CD4-positive, CD25-positive, alpha-beta regulatory T cell (primary cell): ENCODE data around the gene TIAM1. TPM values are rescaled to one million over a fixed set of nuclear protein-coding genes. Genes with fewer than 3 reads are reported as not detected.

Experiments
- ATAC-seq, 2 donors: fragments of 150-1000 bp; cut with Tn5 transposase; one replicate each; pipeline ENCODE4 v1.10.0; 2021; ENCODE audit warnings: low read depth in 2 of 2, moderate number of reproducible peaks in 2 of 2, moderate library complexity in 1 of 2
- DNase-seq, 3 donors: peaks; one replicate each; pipeline versions ENCODE4 v3.0.0 to v3.0.0-alpha.2; 2012 to 2022; ENCODE audit warnings: mixed read lengths in 1 of 3
- H3K27ac ChIP-seq: one replicate; pipeline ENCODE4 v1.7.0; 2013; ENCODE audit warnings: mild to moderate bottlenecking, low read length; ENCODE audit not compliant: insufficient read depth, poor library complexity, severe bottlenecking
- H3K27me3 ChIP-seq: one replicate; pipeline ENCODE4 v1.7.0; 2013; ENCODE audit warnings: low read length; ENCODE audit not compliant: control insufficient read depth, insufficient read depth
- H3K36me3 ChIP-seq: one replicate; pipeline ENCODE4 v1.7.0; 2013; ENCODE audit warnings: mild to moderate bottlenecking, low read length, moderate library complexity; ENCODE audit not compliant: control insufficient read depth, insufficient read depth
- H3K4me1 ChIP-seq: 2 replicates; pipeline ENCODE4 v1.7.0; 2013; ENCODE audit warnings: mild to moderate bottlenecking, low read length; ENCODE audit not compliant: insufficient read depth, control insufficient read depth, poor library complexity, severe bottlenecking
- H3K4me3 ChIP-seq: one replicate; pipeline ENCODE4 v1.7.0; 2013; ENCODE audit warnings: low read depth, mild to moderate bottlenecking, low read length, moderate library complexity
- H3K9me3 ChIP-seq, 2 experiments: 1 replicate in 1 of 2; 2 replicates in 1 of 2; pipeline ENCODE4 v1.7.0; 2013; ENCODE audit warnings: low read length in 2 of 2, mild to moderate bottlenecking in 1 of 2, moderate library complexity in 1 of 2; ENCODE audit not compliant: control insufficient read depth in 2 of 2
- H3K27ac Mint-ChIP-seq, 3 donors: one replicate each; pipeline ENCODE4 v1.8.0; 2020 to 2022; ENCODE audit warnings: mild to moderate bottlenecking in 3 of 3, mixed read lengths in 3 of 3, moderate library complexity in 2 of 3
- H3K27me3 Mint-ChIP-seq: one replicate; pipeline ENCODE4 v1.8.0; 2022; ENCODE audit warnings: mild to moderate bottlenecking, mixed read lengths
- H3K36me3 Mint-ChIP-seq: one replicate; pipeline ENCODE4 v1.8.0; 2020; ENCODE audit warnings: mixed read lengths
- H3K4me1 Mint-ChIP-seq, 4 donors: one replicate each; pipeline ENCODE4 v1.8.0; 2020 to 2022; ENCODE audit warnings: mixed read lengths in 4 of 4, mild to moderate bottlenecking in 1 of 4
- H3K4me3 Mint-ChIP-seq, 4 donors: one replicate each; pipeline ENCODE4 v1.8.0; 2020 to 2022; ENCODE audit warnings: mild to moderate bottlenecking in 4 of 4, mixed read lengths in 4 of 4, moderate library complexity in 3 of 4
- H3K9me3 Mint-ChIP-seq, 7 donors: one replicate each; pipeline ENCODE4 v1.8.0; 2020 to 2022; ENCODE audit warnings: mixed read lengths in 7 of 7, mild to moderate bottlenecking in 3 of 7, moderate library complexity in 2 of 7
- polyA plus RNA-seq, 4 donors: library from polyadenylated mRNA; unstranded; fragments of 300-500 nt; fragmentation: Illumina TruSeq; gene quantifications; one replicate each; pipeline ENCODE4 v1.2.3, GENCODE V29; 2021
- total RNA-seq: library from RNA; stranded (reverse); gene quantifications from one replicate; pipeline ENCODE4 v1.2.3, GENCODE V29; 2022

The TIAM1 gene
- total and polyA plus RNA-seq, 5 donors from 2014 or later: 31.1 to 142 (median 35.2) TPM

GRCh38 chr21:31284797-31285397 is 59.2 kb downstream of the TIAM1 start:
- DNase-seq (no peak), ATAC-seq (no peak)
- H3K9me3 ChIP-seq: peaks cover 6 to 7% of the 10 kb centered on the region in 2 experiments
- no peak overlapping the region for H3K4me3 ChIP-seq
- H3K4me1 ChIP-seq: peaks cover 7% of the 10 kb centered on the region
- Mint-ChIP-seq H3K36me3 (peaks cover 8% of the 10 kb centered on the region), H3K27ac (peak overlapping the region in 1 of 3 donors; percentile 23), H3K4me1 (peaks cover 0 to 33% (median 13%) of the 10 kb centered on the region in 4 donors), H3K27me3 (no peaks in the 10 kb centered on the region), H3K4me3 (no peak overlapping the region), H3K9me3 (peaks cover 0 to 13% (median 0%) of the 10 kb centered on the region in 7 donors)
- H3K27ac ChIP-seq: no peak overlapping the region
- H3K27me3 ChIP-seq: no peaks in the 10 kb centered on the region
- H3K36me3 ChIP-seq: no peaks in the 10 kb centered on the region

- Histone ChIP-seq H3K27me3 (no peaks in the 10 kb centered on the region), H3K4me3 (no peak overlapping the region), H3K27ac (no peak overlapping the region), H3K4me1 (peaks cover 7% of the 10 kb centered on the region), H3K36me3 (no peaks in the 10 kb centered on the region), H3K9me3 (peaks cover 0 to 2% of the 10 kb centered on the region in 2 experiments)
- peak overlapping the region; percentile 55 to 94 (median 70) for H3K27ac Mint-ChIP-seq
- peak; percentile 91 to 94 for ATAC-seq
- H3K36me3 Mint-ChIP-seq: peaks cover 5% of the 10 kb centered on the region
- peaks cover 0 to 7% (median 0%) of the 10 kb centered on the region in 7 donors for H3K9me3 Mint-ChIP-seq
- peaks cover 4% of the 10 kb centered on the region for H3K27me3 Mint-ChIP-seq
- peak in 2 of 3 donors; percentile 56 to 76 for DNase-seq
- peaks cover 0 to 33% (median 13%) of the 10 kb centered on the region in 4 donors for H3K4me1 Mint-ChIP-seq
- peak overlapping the region in 3 of 4 donors; percentile 23 to 78 (median 49) for H3K4me3 Mint-ChIP-seq
Observed at GRCh38 chr21:31283025-31283424, 61.0 kb downstream of the TIAM1 start.

- Mint-ChIP-seq H3K36me3 (peaks cover 5% of the 10 kb centered on the region), H3K9me3 (peaks cover 0 to under 1% (median 0%) of the 10 kb centered on the region in 7 donors), H3K27ac (peak overlapping the region; percentile 55 to 94 (median 70))
Observed at GRCh38 chr21:31282095-31282709, 61.9 kb downstream of the TIAM1 start.

GRCh38 chr21:31281561-31281960 is 62.5 kb downstream of the TIAM1 start:
- Histone ChIP-seq H3K4me1 (peaks cover 7% of the 10 kb centered on the region), H3K36me3 (no peaks in the 10 kb centered on the region), H3K9me3 (no peaks in the 10 kb centered on the region), H3K27me3 (no peaks in the 10 kb centered on the region), H3K4me3 (no peak overlapping the region), H3K27ac (no peak overlapping the region)
- DNase-seq (no peak), ATAC-seq (no peak)
- H3K27me3 Mint-ChIP-seq: peaks cover 4% of the 10 kb centered on the region
- peaks cover 5% of the 10 kb centered on the region for H3K36me3 Mint-ChIP-seq
- peaks cover 0 to 33% (median 13%) of the 10 kb centered on the region in 4 donors for H3K4me1 Mint-ChIP-seq
- H3K9me3 Mint-ChIP-seq: no peaks in the 10 kb centered on the region
- peak overlapping the region in 2 of 3 donors; percentile 4 to 33 for H3K27ac Mint-ChIP-seq
- H3K4me3 Mint-ChIP-seq: no peak overlapping the region

More at GRCh38 chr21:31282095-31282709, 61.9 kb downstream of the TIAM1 start:
- Mint-ChIP-seq H3K4me3 (peak overlapping the region in 1 of 4 donors; percentile 78), H3K27me3 (peaks cover 4% of the 10 kb centered on the region), H3K4me1 (peaks cover 0 to 33% (median 13%) of the 10 kb centered on the region in 4 donors)
- Histone ChIP-seq H3K9me3 (no peaks in the 10 kb centered on the region), H3K27ac (no peak overlapping the region), H3K27me3 (no peaks in the 10 kb centered on the region), H3K36me3 (no peaks in the 10 kb centered on the region), H3K4me1 (peaks cover 7% of the 10 kb centered on the region), H3K4me3 (no peak overlapping the region)
- DNase-seq (no peak), ATAC-seq (no peak)

GRCh38 chr21:31279986-31280385 is 64.1 kb downstream of the TIAM1 start:
- ATAC-seq (no peak), DNase-seq (no peak)
- Mint-ChIP-seq H3K27ac (no peak overlapping the region), H3K36me3 (peaks cover 5% of the 10 kb centered on the region), H3K4me3 (no peak overlapping the region), H3K27me3 (peaks cover 4% of the 10 kb centered on the region), H3K4me1 (peaks cover 0 to 31% (median 13%) of the 10 kb centered on the region in 4 donors), H3K9me3 (no peaks in the 10 kb centered on the region)
- H3K4me1 ChIP-seq: peaks cover 7% of the 10 kb centered on the region
- H3K36me3 ChIP-seq: no peaks in the 10 kb centered on the region
- no peak overlapping the region for H3K4me3 ChIP-seq
- H3K9me3 ChIP-seq: no peaks in the 10 kb centered on the region
- H3K27me3 ChIP-seq: no peaks in the 10 kb centered on the region
- H3K27ac ChIP-seq: no peak overlapping the region

- H3K27ac Mint-ChIP-seq: no peak overlapping the region
- ATAC-seq (no peak), DNase-seq (no peak)
- H3K4me3 ChIP-seq: no peak overlapping the region
- H3K27me3 ChIP-seq: no peaks in the 10 kb centered on the region
- H3K36me3 Mint-ChIP-seq: peaks cover 5% of the 10 kb centered on the region
- peaks cover 4% of the 10 kb centered on the region for H3K27me3 Mint-ChIP-seq
- H3K4me1 ChIP-seq: peaks cover 7% of the 10 kb centered on the region
- no peaks in the 10 kb centered on the region for H3K9me3 Mint-ChIP-seq
- no peaks in the 10 kb centered on the region for H3K36me3 ChIP-seq
- H3K4me3 Mint-ChIP-seq: no peak overlapping the region
- no peaks in the 10 kb centered on the region for H3K9me3 ChIP-seq
- H3K27ac ChIP-seq: no peak overlapping the region
- peaks cover 0 to 27% (median 12%) of the 10 kb centered on the region in 4 donors for H3K4me1 Mint-ChIP-seq
Observed at GRCh38 chr21:31279214-31279613, 64.8 kb downstream of the TIAM1 start.

GRCh38 chr21:31278511-31279130 is 65.4 kb downstream of the TIAM1 start:
- H3K27ac Mint-ChIP-seq: no peak overlapping the region
- peaks cover 0 to 5% (median 0%) of the 10 kb centered on the region in 7 donors for H3K9me3 Mint-ChIP-seq
- DNase-seq (no peak), ATAC-seq (no peak)
- Histone ChIP-seq H3K27me3 (no peaks in the 10 kb centered on the region), H3K9me3 (no peaks in the 10 kb centered on the region), H3K36me3 (no peaks in the 10 kb centered on the region), H3K4me3 (no peak overlapping the region), H3K4me1 (peaks cover 7% of the 10 kb centered on the region), H3K27ac (no peak overlapping the region)
- H3K27me3 Mint-ChIP-seq: peaks cover 4% of the 10 kb centered on the region
- H3K4me1 Mint-ChIP-seq: peaks cover 0 to 21% (median 11%) of the 10 kb centered on the region in 4 donors
- H3K36me3 Mint-ChIP-seq: peaks cover 7% of the 10 kb centered on the region
- no peak overlapping the region for H3K4me3 Mint-ChIP-seq
